ENCODE measurements around the gene RTN1. TPM values are rescaled to one million over a fixed set of nuclear protein-coding genes. Genes with fewer than 3 reads are reported as not detected.

RTN1 gene
- total RNA-seq, 1 experiment from 2014 or later = 0.05 TPM

DNA sequence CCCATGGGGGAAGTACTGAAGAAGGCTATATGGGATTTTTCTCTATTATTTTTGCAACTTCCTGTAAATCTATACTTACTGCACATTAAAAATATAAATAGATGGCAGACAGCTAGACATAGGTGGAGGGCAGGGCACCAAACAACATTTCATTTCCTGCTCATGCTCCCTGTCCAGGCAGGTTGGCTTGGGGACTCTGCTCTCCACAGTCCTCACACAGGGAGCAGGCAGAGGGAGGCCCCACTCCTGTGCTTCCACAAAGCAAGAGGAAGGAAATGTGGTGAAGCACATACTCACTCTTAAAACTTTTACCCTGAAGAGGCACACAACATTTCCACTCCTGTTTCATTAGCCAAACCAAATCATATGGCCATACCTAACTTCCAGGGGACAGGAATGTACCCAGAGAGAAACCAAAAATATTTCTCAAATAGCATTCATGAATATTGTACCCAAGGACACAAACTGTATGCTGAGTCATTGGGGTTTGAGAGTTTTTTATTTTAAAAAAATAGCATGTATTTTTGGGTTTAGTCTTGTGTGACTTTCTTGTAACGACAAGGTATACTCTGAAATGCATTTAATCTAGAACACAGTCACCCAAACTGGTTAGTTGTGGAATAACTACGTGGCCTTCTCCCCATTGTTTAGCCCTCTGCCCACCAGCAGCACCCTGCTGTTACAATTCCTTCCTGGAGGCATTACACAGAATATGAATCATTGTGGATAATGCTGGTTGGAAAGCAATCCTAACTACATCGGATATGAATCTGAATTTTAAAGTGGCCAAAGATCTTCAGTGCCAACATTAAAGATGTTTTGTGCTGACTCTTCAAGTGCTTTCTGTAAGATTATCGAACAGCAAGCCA is 40.9 kb downstream of the RTN1 start:
- ChIA-PET POLR2A (no interaction called here), CTCF (no interaction called here)
- no peak overlapping the region for H3K4me3 ChIP-seq (ENCODE audit: low read depth in 2 of 2, low read length in 2 of 2)
- no peak for DNase-seq (ENCODE audit: low read depth, low spot score)
- H3K27ac ChIP-seq (ENCODE audit: low read length) = no peak overlapping the region
- H3K9me3 ChIP-seq (ENCODE audit: control insufficient read depth, insufficient read depth, low read depth, low read length) = no peaks in the 10 kb centered on the region
- no peak for TF ChIP-seq POLR2AphosphoS5 (IDR thresholded peaks at IDR 0.05; ENCODE audit: low read depth, low read length)
- in situ Hi-C loops (cut with HindIII; ENCODE audit: low pct_unique_long_range_greater_than_20kb, low sequenced_read_pairs) = no loop called here
- H3K27me3 ChIP-seq (ENCODE audit: control insufficient read depth, insufficient read depth, low read length) = no peaks in the 10 kb centered on the region
- intact Hi-C loops (cut with micrococcal nuclease; ENCODE audit: unreplicated experiment) = no loop called here
- no peaks in the 10 kb centered on the region for H3K4me1 ChIP-seq (ENCODE audit: control insufficient read depth, insufficient read depth, low read length)
- ATAC-seq = no peak
- no TSS peak for BruUV-seq (replicated peaks)
- H3K36me3 ChIP-seq (ENCODE audit: control insufficient read depth, insufficient read depth, low read length) = no peaks in the 10 kb centered on the region

DNA sequence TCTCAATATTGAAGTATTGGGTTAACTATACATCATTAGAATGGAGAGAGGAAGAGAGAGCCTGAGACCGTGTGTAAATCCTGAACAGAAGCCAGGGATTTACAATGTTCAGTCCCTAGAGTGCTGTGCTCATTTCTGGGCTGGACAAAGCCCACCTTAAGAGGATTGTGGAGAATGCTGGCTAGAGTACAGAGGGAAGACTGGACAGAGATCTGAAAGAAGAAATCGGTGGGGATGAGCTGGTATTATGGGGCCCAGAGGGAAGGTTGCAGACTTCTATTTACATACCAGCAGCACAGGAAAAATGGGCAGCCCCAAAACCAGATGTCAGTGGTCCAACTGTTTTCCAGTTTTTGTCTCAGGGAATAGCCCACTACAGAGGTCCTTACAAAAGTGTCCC is 42.3 kb downstream of the RTN1 start:
- no peak for ATAC-seq
- Histone ChIP-seq H3K9me3 (ENCODE audit: control insufficient read depth, insufficient read depth, low read depth, low read length) (no peaks in the 10 kb centered on the region), H3K27ac (ENCODE audit: low read length) (no peak overlapping the region), H3K36me3 (ENCODE audit: control insufficient read depth, insufficient read depth, low read length) (no peaks in the 10 kb centered on the region), H3K4me3 (ENCODE audit: low read depth in 2 of 2, low read length in 2 of 2) (no peak overlapping the region), H3K27me3 (ENCODE audit: control insufficient read depth, insufficient read depth, low read length) (no peaks in the 10 kb centered on the region), H3K4me1 (ENCODE audit: control insufficient read depth, insufficient read depth, low read length) (no peaks in the 10 kb centered on the region)
- BruUV-seq (replicated peaks) = no TSS peak
- ChIA-PET POLR2A (no interaction called here), CTCF (no interaction called here)
- TF ChIP-seq POLR2AphosphoS5 (IDR thresholded peaks at IDR 0.05; ENCODE audit: low read depth, low read length) (no peak), SIN3A (IDR thresholded peaks at IDR 0.05; ENCODE audit: borderline replicate concordance, insufficient read depth, low read depth, low read length) (no peak), TCF7L2 (IDR thresholded peaks at IDR 0.05; ENCODE audit: low read depth, low read length) (no peak)
- TF ChIP-seq, protein P1, sequence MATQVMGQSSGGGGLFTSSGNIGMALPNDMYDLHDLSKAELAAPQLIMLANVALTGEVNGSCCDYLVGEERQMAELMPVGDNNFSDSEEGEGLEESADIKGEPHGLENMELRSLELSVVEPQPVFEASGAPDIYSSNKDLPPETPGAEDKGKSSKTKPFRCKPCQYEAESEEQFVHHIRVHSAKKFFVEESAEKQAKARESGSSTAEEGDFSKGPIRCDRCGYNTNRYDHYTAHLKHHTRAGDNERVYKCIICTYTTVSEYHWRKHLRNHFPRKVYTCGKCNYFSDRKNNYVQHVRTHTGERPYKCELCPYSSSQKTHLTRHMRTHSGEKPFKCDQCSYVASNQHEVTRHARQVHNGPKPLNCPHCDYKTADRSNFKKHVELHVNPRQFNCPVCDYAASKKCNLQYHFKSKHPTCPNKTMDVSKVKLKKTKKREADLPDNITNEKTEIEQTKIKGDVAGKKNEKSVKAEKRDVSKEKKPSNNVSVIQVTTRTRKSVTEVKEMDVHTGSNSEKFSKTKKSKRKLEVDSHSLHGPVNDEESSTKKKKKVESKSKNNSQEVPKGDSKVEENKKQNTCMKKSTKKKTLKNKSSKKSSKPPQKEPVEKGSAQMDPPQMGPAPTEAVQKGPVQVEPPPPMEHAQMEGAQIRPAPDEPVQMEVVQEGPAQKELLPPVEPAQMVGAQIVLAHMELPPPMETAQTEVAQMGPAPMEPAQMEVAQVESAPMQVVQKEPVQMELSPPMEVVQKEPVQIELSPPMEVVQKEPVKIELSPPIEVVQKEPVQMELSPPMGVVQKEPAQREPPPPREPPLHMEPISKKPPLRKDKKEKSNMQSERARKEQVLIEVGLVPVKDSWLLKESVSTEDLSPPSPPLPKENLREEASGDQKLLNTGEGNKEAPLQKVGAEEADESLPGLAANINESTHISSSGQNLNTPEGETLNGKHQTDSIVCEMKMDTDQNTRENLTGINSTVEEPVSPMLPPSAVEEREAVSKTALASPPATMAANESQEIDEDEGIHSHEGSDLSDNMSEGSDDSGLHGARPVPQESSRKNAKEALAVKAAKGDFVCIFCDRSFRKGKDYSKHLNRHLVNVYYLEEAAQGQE (IDR thresholded peaks at IDR 0.05; ENCODE audit: insufficient read depth in 1 of 2, low read depth in 2 of 2, low read length in 1 of 2) = no peak
- TF ChIP-seq, protein P2, sequence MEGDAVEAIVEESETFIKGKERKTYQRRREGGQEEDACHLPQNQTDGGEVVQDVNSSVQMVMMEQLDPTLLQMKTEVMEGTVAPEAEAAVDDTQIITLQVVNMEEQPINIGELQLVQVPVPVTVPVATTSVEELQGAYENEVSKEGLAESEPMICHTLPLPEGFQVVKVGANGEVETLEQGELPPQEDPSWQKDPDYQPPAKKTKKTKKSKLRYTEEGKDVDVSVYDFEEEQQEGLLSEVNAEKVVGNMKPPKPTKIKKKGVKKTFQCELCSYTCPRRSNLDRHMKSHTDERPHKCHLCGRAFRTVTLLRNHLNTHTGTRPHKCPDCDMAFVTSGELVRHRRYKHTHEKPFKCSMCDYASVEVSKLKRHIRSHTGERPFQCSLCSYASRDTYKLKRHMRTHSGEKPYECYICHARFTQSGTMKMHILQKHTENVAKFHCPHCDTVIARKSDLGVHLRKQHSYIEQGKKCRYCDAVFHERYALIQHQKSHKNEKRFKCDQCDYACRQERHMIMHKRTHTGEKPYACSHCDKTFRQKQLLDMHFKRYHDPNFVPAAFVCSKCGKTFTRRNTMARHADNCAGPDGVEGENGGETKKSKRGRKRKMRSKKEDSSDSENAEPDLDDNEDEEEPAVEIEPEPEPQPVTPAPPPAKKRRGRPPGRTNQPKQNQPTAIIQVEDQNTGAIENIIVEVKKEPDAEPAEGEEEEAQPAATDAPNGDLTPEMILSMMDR (IDR thresholded peaks at IDR 0.05) = no peak
- intact Hi-C loops (cut with micrococcal nuclease; ENCODE audit: unreplicated experiment) (no loop called here), in situ Hi-C loops (cut with HindIII; ENCODE audit: low pct_unique_long_range_greater_than_20kb, low sequenced_read_pairs) (no loop called here)
- DNase-seq (ENCODE audit: low read depth, low spot score) = no peak

DNA sequence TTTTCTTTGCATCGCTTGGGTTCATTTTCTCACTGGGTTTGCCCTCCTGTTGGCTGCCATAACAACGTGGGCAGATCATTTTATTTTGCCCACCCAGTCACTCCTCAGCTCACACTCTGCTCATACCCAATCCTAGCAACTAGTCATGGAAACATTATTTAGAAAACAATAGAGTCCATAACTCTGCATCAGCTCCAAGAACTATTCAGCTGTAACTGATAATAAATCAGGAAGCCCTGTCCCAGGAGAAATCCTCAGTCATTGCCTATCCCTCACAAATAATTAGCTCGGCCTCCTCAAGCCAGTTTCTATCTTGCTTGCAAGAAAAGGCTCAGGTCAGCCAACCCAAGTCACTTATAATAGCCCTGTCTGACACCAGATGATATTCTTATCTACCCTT is 43.2 kb downstream of the RTN1 start:
- Histone ChIP-seq H3K9me3 (ENCODE audit: control insufficient read depth, insufficient read depth, low read depth, low read length) (no peaks in the 10 kb centered on the region), H3K27me3 (ENCODE audit: control insufficient read depth, insufficient read depth, low read length) (no peaks in the 10 kb centered on the region), H3K27ac (ENCODE audit: low read length) (no peak overlapping the region), H3K36me3 (ENCODE audit: control insufficient read depth, insufficient read depth, low read length) (no peaks in the 10 kb centered on the region), H3K4me3 (ENCODE audit: low read depth in 2 of 2, low read length in 2 of 2) (no peak overlapping the region), H3K4me1 (ENCODE audit: control insufficient read depth, insufficient read depth, low read length) (no peaks in the 10 kb centered on the region)
- TF ChIP-seq, protein P2 (IDR thresholded peaks at IDR 0.05) = no peak
- no peak for TF ChIP-seq TCF7L2 (IDR thresholded peaks at IDR 0.05; ENCODE audit: low read depth, low read length)
- POLR2A ChIA-PET = no interaction called here
- BruUV-seq (replicated peaks) = no TSS peak
- DNase-seq (ENCODE audit: low read depth, low spot score) (no peak), ATAC-seq (no peak)
- intact Hi-C loops (cut with micrococcal nuclease; ENCODE audit: unreplicated experiment) = no loop called here
- CTCF ChIA-PET = no interaction called here
- in situ Hi-C loops (cut with HindIII; ENCODE audit: low pct_unique_long_range_greater_than_20kb, low sequenced_read_pairs) = no loop called here

Measured in Panc1 (cell line).